Measurements from ENCODE around the gene FAM187B. TPM values are rescaled to one million over a fixed set of nuclear protein-coding genes. Genes with fewer than 3 reads are reported as not detected.
"Not testable (repeated sequence)": the region's sequence is repeated elsewhere in the genome, so short reads cannot be mapped to it uniquely, and the experiment has no call there.

FAM187B gene
- total and polyA plus RNA-seq, 10 donors, result 0.48 to 0.61 (median 0.51) TPM; not detected in 7

DNA sequence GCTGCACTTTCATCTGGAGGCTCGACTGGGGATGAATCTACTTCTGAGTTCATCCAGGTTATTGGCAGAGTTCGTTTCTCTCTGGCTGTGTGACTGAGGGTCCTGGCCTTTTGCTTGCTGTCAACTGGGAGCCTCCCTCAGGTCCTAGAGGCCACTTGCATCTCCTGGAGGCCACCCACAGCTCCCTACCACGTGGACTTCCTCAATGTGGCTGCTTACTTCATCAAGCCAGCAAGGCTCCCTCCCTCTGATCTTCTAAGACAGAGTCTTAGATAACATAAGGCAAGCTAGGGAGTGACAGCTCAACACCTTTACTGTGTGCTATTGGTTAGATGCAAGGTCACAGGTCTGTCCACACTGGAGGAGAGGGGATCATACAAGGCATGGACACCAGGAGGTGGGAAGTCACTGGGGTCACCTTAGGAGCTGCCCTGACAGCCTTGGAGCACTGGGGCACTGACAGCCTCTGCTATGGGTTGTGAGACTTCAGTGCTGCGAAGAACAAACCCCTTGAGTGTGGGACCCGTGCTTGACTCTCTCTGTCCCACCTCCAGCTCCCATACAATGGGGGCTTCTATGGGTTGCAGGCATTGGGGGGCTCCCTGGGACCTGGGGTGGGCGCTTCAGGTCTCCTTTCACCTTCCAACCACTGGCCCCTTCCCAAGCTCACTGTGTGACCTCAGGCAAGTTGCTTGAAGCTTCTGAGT lies 5.3 kb downstream of the FAM187B start:
- no peaks in the 10 kb centered on the region for H3K36me3 ChIP-seq
- H3K4me3 ChIP-seq, result no peak overlapping the region
- intact Hi-C loops (cut with DNase I; ENCODE audit: low total_unique reads), result no loop called here
- no peak for DNase-seq
- WGBS, 5 donors, result 63 to 71% (median 66%) methylated on average over 3 to 6 of the region's 6 CpGs
- H3K9me3 ChIP-seq, result peaks cover 0 to 7% (median 2%) of the 10 kb centered on the region in 8 donors
- H3K27me3 ChIP-seq (replicated peaks in 1 of 7), result no peaks in the 10 kb centered on the region
- no peak overlapping the region for H3K27ac ChIP-seq
- peaks cover 0 to 30% (median 6%) of the 10 kb centered on the region in 6 donors for H3K4me1 ChIP-seq
- no peak for TF ChIP-seq POLR2A (IDR thresholded peaks at IDR 0.05)
- TF ChIP-seq, protein P1, sequence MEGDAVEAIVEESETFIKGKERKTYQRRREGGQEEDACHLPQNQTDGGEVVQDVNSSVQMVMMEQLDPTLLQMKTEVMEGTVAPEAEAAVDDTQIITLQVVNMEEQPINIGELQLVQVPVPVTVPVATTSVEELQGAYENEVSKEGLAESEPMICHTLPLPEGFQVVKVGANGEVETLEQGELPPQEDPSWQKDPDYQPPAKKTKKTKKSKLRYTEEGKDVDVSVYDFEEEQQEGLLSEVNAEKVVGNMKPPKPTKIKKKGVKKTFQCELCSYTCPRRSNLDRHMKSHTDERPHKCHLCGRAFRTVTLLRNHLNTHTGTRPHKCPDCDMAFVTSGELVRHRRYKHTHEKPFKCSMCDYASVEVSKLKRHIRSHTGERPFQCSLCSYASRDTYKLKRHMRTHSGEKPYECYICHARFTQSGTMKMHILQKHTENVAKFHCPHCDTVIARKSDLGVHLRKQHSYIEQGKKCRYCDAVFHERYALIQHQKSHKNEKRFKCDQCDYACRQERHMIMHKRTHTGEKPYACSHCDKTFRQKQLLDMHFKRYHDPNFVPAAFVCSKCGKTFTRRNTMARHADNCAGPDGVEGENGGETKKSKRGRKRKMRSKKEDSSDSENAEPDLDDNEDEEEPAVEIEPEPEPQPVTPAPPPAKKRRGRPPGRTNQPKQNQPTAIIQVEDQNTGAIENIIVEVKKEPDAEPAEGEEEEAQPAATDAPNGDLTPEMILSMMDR (IDR thresholded peaks at IDR 0.05 in 8 of 11, conservative IDR thresholded peaks at IDR 0.05 in 3 of 11), result no peak
- no peak for TF ChIP-seq POLR2AphosphoS5 (IDR thresholded peaks at IDR 0.05)

DNA sequence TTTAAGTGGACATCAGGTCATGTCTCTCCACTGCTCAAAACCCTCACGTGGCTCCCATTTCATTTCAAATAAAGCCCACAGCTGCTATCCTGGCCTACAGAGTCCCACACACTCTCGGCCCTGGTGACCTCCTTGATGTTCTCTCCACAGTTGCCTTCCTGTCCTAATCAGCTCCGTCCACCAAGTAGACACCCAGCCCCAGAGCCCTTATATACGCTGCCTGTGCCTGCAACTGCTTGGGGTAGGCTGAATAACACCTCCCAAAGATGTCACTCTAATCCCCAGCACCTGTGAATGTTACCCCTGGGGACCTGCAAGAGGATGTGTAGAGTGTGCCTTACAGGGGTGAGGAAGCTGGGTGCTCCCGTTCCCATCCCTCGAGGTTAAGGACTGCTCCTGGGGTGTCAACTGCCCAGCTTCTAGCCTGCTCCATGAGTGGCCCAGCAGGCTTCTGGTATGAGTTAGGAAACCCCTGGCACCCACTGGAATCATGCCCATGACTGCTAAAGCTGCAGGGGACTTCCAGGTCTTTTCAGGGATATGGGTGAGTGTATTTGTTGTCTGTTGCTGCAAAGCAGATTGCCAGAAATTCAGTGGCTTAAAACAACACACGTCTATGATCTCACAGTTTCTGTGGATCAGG lies 6.0 kb downstream of the FAM187B start:
- Histone ChIP-seq H3K4me3 (no peak overlapping the region), H3K9me3 (peaks cover 0 to 9% (median 2%) of the 10 kb centered on the region in 8 donors), H3K27ac (no peak overlapping the region), H3K36me3 (no peaks in the 10 kb centered on the region), H3K4me1 (peaks cover 0 to 30% (median 6%) of the 10 kb centered on the region in 6 donors), H3K27me3 (replicated peaks in 1 of 7) (no peaks in the 10 kb centered on the region)
- no peak for DNase-seq
- 66 to 83% (median 80%) methylated on average over 7 of the region's 7 CpGs for whole genome bisulfite sequencing, 5 donors
- intact Hi-C loops (cut with DNase I; ENCODE audit: low total_unique reads), result no loop called here
- TF ChIP-seq, protein P1 (IDR thresholded peaks at IDR 0.05 in 8 of 11, conservative IDR thresholded peaks at IDR 0.05 in 3 of 11), result no peak
- TF ChIP-seq POLR2A (IDR thresholded peaks at IDR 0.05) (no peak), POLR2AphosphoS5 (IDR thresholded peaks at IDR 0.05) (no peak)

DNA sequence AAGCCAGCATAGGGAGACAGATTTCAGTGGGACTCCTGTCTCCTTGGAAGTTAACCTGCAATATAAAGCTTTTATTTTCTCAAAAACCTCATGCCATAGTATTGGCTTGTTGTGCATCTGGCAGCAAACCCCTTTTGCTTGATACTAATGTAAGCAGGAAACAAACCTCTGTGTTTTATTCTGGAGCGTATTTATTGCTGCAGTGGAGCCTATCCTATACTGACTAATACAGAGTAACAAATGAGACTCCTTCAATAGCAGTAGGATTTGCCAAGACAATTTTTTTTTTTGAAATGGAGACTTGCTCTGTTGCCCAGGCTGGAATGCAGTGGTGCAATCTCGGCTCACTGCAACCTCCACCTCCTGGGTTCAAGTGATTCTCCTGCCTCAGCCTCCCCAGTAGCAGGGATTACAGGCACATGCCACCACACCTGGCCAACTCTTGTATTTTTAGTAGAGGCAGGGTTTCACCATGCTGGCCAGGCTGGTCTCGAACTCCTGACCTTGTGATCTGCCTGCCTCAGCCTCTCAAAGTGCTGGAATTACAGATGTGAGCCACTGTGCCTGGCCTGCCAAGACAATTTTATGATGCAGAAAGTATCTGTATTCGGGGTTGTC lies 7.5 kb downstream of the FAM187B start:
- peak overlapping the region in 4 of 8 donors; percentile 6 to 35 (median 26) for H3K27ac ChIP-seq
- intact Hi-C loops (cut with DNase I; ENCODE audit: low total_unique reads); DNase-seq: not testable (repeated sequence)

DNA sequence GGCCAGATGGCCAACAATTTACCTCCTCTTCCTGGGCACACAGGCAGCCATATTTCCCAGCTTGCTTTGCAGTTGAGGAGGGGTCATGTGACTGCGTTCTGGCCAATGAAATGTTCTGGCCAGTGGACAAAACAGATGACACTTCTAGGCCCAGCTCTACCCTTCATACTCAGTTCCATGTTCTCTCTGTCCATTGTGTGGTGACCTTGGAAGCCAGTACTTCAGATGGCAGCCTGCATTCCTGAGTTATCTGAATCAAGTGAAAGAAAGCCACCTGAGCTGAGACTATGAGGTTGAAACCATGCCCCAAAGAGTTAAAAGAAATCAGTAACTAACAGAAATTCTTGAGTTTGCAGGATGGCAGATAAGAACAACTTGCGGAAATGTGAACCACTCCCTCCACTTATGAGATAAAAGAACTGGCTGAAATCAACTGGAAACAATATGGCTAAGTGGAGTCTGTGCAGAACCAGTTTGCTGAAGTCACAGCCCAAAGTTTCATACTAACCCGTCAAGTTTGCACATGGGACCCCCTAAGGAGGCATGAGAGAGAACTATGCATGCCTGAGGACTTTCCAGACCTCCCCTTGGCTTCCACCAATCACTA lies 8.1 kb downstream of the FAM187B start:
- Histone ChIP-seq H3K36me3 (no peaks in the 10 kb centered on the region), H3K27me3 (replicated peaks in 1 of 7) (no peaks in the 10 kb centered on the region), H3K4me3 (no peak overlapping the region), H3K27ac (peak overlapping the region in 4 of 8 donors; percentile 6 to 35 (median 26)), H3K9me3 (peaks cover 0 to 18% (median 7%) of the 10 kb centered on the region in 8 donors), H3K4me1 (peaks cover 0 to 48% (median 14%) of the 10 kb centered on the region in 6 donors)
- DNase-seq, result no peak
- intact Hi-C loops (cut with DNase I; ENCODE audit: low total_unique reads), result no loop called here
- TF ChIP-seq POLR2AphosphoS5 (IDR thresholded peaks at IDR 0.05) (no peak), POLR2A (IDR thresholded peaks at IDR 0.05) (no peak)
- TF ChIP-seq, protein P1 (IDR thresholded peaks at IDR 0.05 in 8 of 11, conservative IDR thresholded peaks at IDR 0.05 in 3 of 11), result no peak
- 58 to 72% (median 64%) methylated on average over 3 of the region's 3 CpGs for WGBS, 5 donors

More for the DNA sequence above, 7.5 kb downstream of the FAM187B start:
- Histone ChIP-seq H3K4me1 (peaks cover 0 to 42% (median 13%) of the 10 kb centered on the region in 6 donors), H3K9me3 (peaks cover 0 to 18% (median 7%) of the 10 kb centered on the region in 8 donors)
- H3K4me3 ChIP-seq; H3K36me3 ChIP-seq; H3K27me3 ChIP-seq (replicated peaks in 1 of 7): not testable (repeated sequence)
- WGBS, 5 donors, result 86 to 98% (median 94%) methylated on average over 4 of the region's 4 CpGs

Data from spleen (tissue), 11 donors.